ENCODE data around the gene HOXA13. TPM values are rescaled to one million over a fixed set of nuclear protein-coding genes. Genes with fewer than 3 reads are reported as not detected.

HOXA13 gene
- total and polyA plus RNA-seq, 2 experiments from 2014 or later: not detected

GRCh38 chr7:27154901-27155815 is 44.7 kb downstream of the HOXA13 start:
- H3K27me3 ChIP-seq (ENCODE audit: insufficient read depth): peaks cover 100% of the 10 kb centered on the region
- ATAC-seq (no peak), DNase-seq (ENCODE audit: low spot score) (no peak)
- H3K27me3 Mint-ChIP-seq (ENCODE audit: insufficient read depth, low read depth, poor library complexity): peaks cover 100% of the 10 kb centered on the region
- H3K4me2 ChIP-seq: no peak overlapping the region
- H3K9me3 Mint-ChIP-seq: peaks cover 12% of the 10 kb centered on the region; the same call in 2 of the 3 replicates
- no peaks in the 10 kb centered on the region; the same call in 2 of the 3 replicates for H3K36me3 Mint-ChIP-seq (ENCODE audit: low read depth)
- H3F3A ChIP-seq (replicated peaks; ENCODE audit: low read depth): peaks cover 30% of the 10 kb centered on the region
- no peak overlapping the region for H3K27ac ChIP-seq (ENCODE audit: low read depth)
- peaks cover 21% of the 10 kb centered on the region for H3K4me1 Mint-ChIP-seq
- H3K4me3 ChIP-seq: 0 out of 2 replicates have a peak overlapping the region, but pooled peaks have one; percentile 56
- peaks cover 8% of the 10 kb centered on the region; the same call in 1 of the 2 replicates for H3K4me1 ChIP-seq (ENCODE audit: insufficient read depth)
- H3K79me2 ChIP-seq (replicated peaks; ENCODE audit: insufficient read depth): no peaks in the 10 kb centered on the region
- peak overlapping the region; percentile 42; the same call in 2 of the 3 replicates for H3K4me3 Mint-ChIP-seq
- H4K20me1 ChIP-seq (replicated peaks; ENCODE audit: insufficient read depth): peaks cover 50% of the 10 kb centered on the region
- no peaks in the 10 kb centered on the region for H3K36me3 ChIP-seq (ENCODE audit: insufficient read depth)
- TF ChIP-seq EZH2phosphoT487 (IDR thresholded peaks at IDR 0.05; ENCODE audit: unreplicated experiment) (peak; percentile 100), CREB1 (CRISPR knock-in tag; IDR thresholded peaks at IDR 0.05; ENCODE audit: low read depth) (no peak), EZH2 (IDR thresholded peaks at IDR 0.05; ENCODE audit: low read depth, unreplicated experiment) (peak; percentile 100)
- H3K27ac Mint-ChIP-seq: no peak overlapping the region
- H3K9me2 ChIP-seq (ENCODE audit: insufficient read depth): no peaks in the 10 kb centered on the region
- no peak overlapping the region for H2AFZ ChIP-seq

- H3K27me3 Mint-ChIP-seq (ENCODE audit: insufficient read depth, low read depth, poor library complexity): peaks cover 100% of the 10 kb centered on the region
- no peak for DNase-seq (ENCODE audit: low spot score)
- peaks cover 100% of the 10 kb centered on the region for H3K27me3 ChIP-seq (ENCODE audit: insufficient read depth)
- TF ChIP-seq REST (IDR thresholded peaks at IDR 0.05; ENCODE audit: unreplicated experiment): no peak
- no peak for TF ChIP-seq CTCF (conservative IDR thresholded peaks at IDR 0.05; ENCODE audit: low read depth in 2 of 2)
- no peak for TF ChIP-seq ZNF114 (CRISPR knock-in tag; IDR thresholded peaks at IDR 0.05)
- TF ChIP-seq STAT1 (IDR thresholded peaks at IDR 0.05; ENCODE audit: unreplicated experiment): no peak
- TF ChIP-seq ETS1 (IDR thresholded peaks at IDR 0.05): no peak
Measured at GRCh38 chr7:27154369-27154768, 45.5 kb downstream of the HOXA13 start.

More at GRCh38 chr7:27154369-27154768, 45.5 kb downstream of the HOXA13 start:
- Histone ChIP-seq H3K79me2 (replicated peaks; ENCODE audit: insufficient read depth) (no peaks in the 10 kb centered on the region), H3K36me3 (ENCODE audit: insufficient read depth) (no peaks in the 10 kb centered on the region), H3K27ac (ENCODE audit: low read depth) (no peak overlapping the region), H3F3A (replicated peaks; ENCODE audit: low read depth) (peaks cover 29% of the 10 kb centered on the region), H4K20me1 (replicated peaks; ENCODE audit: insufficient read depth) (peaks cover 52% of the 10 kb centered on the region), H3K4me1 (ENCODE audit: insufficient read depth) (peaks cover 8% of the 10 kb centered on the region; the same call in 1 of the 2 replicates), H3K4me3 (no peak overlapping the region), H2AFZ (no peak overlapping the region), H3K4me2 (no peak overlapping the region), H3K9me2 (ENCODE audit: insufficient read depth) (no peaks in the 10 kb centered on the region)
- Mint-ChIP-seq H3K4me3 (no peak overlapping the region), H3K36me3 (ENCODE audit: low read depth) (no peaks in the 10 kb centered on the region; the same call in 2 of the 3 replicates), H3K9me3 (peaks cover 12% of the 10 kb centered on the region; the same call in 2 of the 3 replicates), H3K27ac (no peak overlapping the region), H3K4me1 (peaks cover 21% of the 10 kb centered on the region)
- no peak for ATAC-seq

Measured in GM23338 (cell line).